Hepatocyte (in vitro differentiated cells): ENCODE data around the gene RABGAP1. TPM values are rescaled to one million over a fixed set of nuclear protein-coding genes. Genes with fewer than 3 reads are reported as not detected.

Source experiments
- DNase-seq: peaks from one replicate; pipeline ENCODE4 v3.0.0-alpha.2; 2016; ENCODE audit warnings: low spot score
- H2AFZ ChIP-seq: fragments of 200-600 bp; sonication (generic); 2 replicates; pipeline ENCODE4 v1.6.0; 2016; ENCODE audit warnings: antibody characterized with exemption, mild to moderate bottlenecking
- H3K27ac ChIP-seq: fragments of 200-600 bp; sonication (generic); 2 replicates; pipeline ENCODE4 v1.5.1; 2016; ENCODE audit warnings: mild to moderate bottlenecking
- H3K27me3 ChIP-seq: fragments of 200-600 bp; sonication (generic); 2 replicates; pipeline ENCODE4 v1.6.1; 2016
- H3K36me3 ChIP-seq: fragments of 200-600 bp; sonication (generic); replicated peaks from 2 replicates; pipeline ENCODE4 v1.5.1; 2016; ENCODE audit warnings: low read depth; ENCODE audit not compliant: insufficient read depth
- H3K4me1 ChIP-seq: fragments of 200-600 bp; sonication (generic); 2 replicates; pipeline ENCODE4 v1.5.1; 2016; ENCODE audit warnings: mild to moderate bottlenecking, moderate library complexity; ENCODE audit not compliant: insufficient read depth
- H3K4me2 ChIP-seq: fragments of 200-600 bp; sonication (generic); 2 replicates; pipeline ENCODE4 v1.6.0; 2016
- H3K4me3 ChIP-seq: fragments of 200-600 bp; sonication (generic); 2 replicates; pipeline ENCODE4 v1.5.1; 2016; ENCODE audit warnings: mild to moderate bottlenecking
- H3K79me2 ChIP-seq: fragments of 200-600 bp; sonication (generic); 2 replicates; pipeline ENCODE4 v1.6.0; 2017; ENCODE audit warnings: mild to moderate bottlenecking
- H3K9me2 ChIP-seq: fragments of 200-600 bp; sonication (generic); replicated peaks from 2 replicates; pipeline ENCODE4 v1.6.0; 2017; ENCODE audit warnings: mild to moderate bottlenecking; ENCODE audit not compliant: insufficient read depth
- H3K9me3 ChIP-seq: fragments of 200-600 bp; sonication (generic); 2 replicates; pipeline ENCODE4 v1.5.1; 2016; ENCODE audit warnings: low read depth, mild to moderate bottlenecking
- H4K20me1 ChIP-seq: fragments of 200-600 bp; sonication (generic); 2 replicates; pipeline ENCODE4 v1.6.0; 2016; ENCODE audit warnings: mild to moderate bottlenecking; ENCODE audit not compliant: insufficient read depth, poor library complexity, severe bottlenecking
- EZH2 ChIP-seq: fragments of 200-600 bp; sonication (generic); IDR thresholded peaks from 2 replicates; pipeline ENCODE4 v1.6.1; 2016; ENCODE audit warnings: antibody characterized with exemption, mild to moderate bottlenecking, borderline replicate concordance
- EZH2phosphoT487 ChIP-seq: fragments of 200-600 bp; sonication (generic); IDR thresholded peaks from one replicate; pipeline ENCODE4 v1.6.1; 2018; ENCODE audit warnings: antibody characterized with exemption, mild to moderate bottlenecking, low read depth, moderate library complexity; ENCODE audit not compliant: unreplicated experiment, severe bottlenecking
- WGBS: methylation state at CpG from one replicate; pipeline ENCODE4 v1.1.6; 2016; ENCODE audit warnings: low lambda C conversion rate; ENCODE audit errors: missing lambda C conversion rate; 5-methylcytosine and 5-hydroxymethylcytosine counted together
- polyA plus RNA-seq: library from polyadenylated mRNA; unstranded; fragments of >200 nt; fragmentation: Nextera tagmentation; extraction: Ambion mirVana; gene quantifications from 2 replicates; pipeline ENCODE4 v1.2.1, GENCODE V29; 2016
- total RNA-seq: library from RNA; depleted of rRNA; stranded (reverse); fragments of >200 nt; gene quantifications from 2 replicates; pipeline ENCODE4 v1.2.3, GENCODE V29; 2014
- TF ChIP-seq, protein P1 (sequence below): fragments of 200-600 bp; sonication (generic); IDR thresholded peaks from 2 replicates; pipeline ENCODE4 v1.5.1; 2016; ENCODE audit warnings: antibody characterized with exemption, mild to moderate bottlenecking; ENCODE audit not compliant: poor library complexity

Gene RABGAP1
- total and polyA plus RNA-seq, 2 experiments from 2014 or later: 26.8 to 58.4 TPM

DNA sequence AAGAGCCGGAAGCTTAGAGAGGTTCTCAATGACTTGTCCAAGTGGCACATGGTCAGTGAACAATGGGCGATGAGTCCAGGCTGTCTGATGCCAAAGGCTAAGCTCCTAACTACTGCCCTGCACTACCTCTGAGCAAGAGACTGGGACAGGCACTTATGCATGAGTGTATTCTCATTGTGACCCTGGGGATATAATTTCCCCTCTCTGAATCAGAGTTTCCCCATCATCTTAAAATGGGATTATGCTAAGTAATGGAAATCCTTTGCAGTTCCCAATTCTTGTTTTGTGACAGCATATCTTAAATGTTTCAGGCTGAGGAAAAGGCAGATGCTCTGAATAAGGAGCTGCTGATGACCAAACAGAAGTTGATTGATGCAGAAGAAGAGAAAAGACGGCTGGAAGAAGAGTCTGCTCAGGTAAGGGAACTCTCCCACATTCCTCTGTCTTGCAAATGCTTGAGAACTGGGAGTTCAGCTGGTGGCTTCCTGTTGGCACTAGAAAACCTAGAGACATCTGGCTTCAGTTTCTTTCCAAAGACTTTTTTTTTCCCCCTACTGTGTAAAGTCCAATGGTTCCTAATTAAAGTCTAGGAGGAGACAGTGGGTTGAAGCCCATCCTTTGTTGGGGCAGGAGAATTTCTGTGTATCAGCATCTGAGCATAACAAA lies 156.7 kb downstream of the RABGAP1 start:
- no peaks in the 10 kb centered on the region for H3K9me2 ChIP-seq
- H3K4me2 ChIP-seq: no peak overlapping the region
- WGBS: 97% methylated on average over 3 of the region's 3 CpGs
- peaks cover 6% of the 10 kb centered on the region for H3K4me1 ChIP-seq
- no peak for DNase-seq
- no peak overlapping the region for H3K4me3 ChIP-seq
- TF ChIP-seq, protein P1, sequence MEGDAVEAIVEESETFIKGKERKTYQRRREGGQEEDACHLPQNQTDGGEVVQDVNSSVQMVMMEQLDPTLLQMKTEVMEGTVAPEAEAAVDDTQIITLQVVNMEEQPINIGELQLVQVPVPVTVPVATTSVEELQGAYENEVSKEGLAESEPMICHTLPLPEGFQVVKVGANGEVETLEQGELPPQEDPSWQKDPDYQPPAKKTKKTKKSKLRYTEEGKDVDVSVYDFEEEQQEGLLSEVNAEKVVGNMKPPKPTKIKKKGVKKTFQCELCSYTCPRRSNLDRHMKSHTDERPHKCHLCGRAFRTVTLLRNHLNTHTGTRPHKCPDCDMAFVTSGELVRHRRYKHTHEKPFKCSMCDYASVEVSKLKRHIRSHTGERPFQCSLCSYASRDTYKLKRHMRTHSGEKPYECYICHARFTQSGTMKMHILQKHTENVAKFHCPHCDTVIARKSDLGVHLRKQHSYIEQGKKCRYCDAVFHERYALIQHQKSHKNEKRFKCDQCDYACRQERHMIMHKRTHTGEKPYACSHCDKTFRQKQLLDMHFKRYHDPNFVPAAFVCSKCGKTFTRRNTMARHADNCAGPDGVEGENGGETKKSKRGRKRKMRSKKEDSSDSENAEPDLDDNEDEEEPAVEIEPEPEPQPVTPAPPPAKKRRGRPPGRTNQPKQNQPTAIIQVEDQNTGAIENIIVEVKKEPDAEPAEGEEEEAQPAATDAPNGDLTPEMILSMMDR: no peak
- TF ChIP-seq EZH2phosphoT487: no peak
- TF ChIP-seq EZH2: no peak
- H3K27ac ChIP-seq: no peak overlapping the region
- no peaks in the 10 kb centered on the region for H3K27me3 ChIP-seq
- no peaks in the 10 kb centered on the region for H3K9me3 ChIP-seq
- no peak overlapping the region for H2AFZ ChIP-seq
- H3K79me2 ChIP-seq: peaks cover 6% of the 10 kb centered on the region
- H3K36me3 ChIP-seq: no peaks in the 10 kb centered on the region
- H4K20me1 ChIP-seq: no peaks in the 10 kb centered on the region

DNA sequence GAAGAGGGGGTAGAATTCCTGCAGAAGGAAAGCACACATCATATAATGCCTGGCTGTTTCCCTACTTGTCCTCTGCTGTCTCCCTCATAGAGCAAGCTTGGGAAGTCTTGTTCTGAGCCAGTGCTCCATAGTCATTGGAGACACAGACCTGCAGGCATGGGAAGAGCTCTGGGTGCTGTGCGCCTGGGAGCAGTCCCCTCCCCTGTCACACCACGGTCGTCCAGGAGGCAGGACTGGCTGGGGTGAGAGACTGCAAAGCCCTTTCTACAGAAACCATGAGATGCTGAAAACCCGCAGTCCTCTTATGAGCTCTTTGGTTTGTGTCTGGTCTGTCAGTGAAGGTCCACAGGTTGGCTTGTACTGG lies 157.3 kb downstream of the RABGAP1 start:
- Histone ChIP-seq H3K9me3 (no peaks in the 10 kb centered on the region), H3K4me1 (peaks cover 6% of the 10 kb centered on the region), H3K36me3 (no peaks in the 10 kb centered on the region), H3K4me3 (no peak overlapping the region), H3K27me3 (no peaks in the 10 kb centered on the region), H3K27ac (no peak overlapping the region), H4K20me1 (no peaks in the 10 kb centered on the region), H3K9me2 (no peaks in the 10 kb centered on the region), H2AFZ (no peak overlapping the region), H3K4me2 (no peak overlapping the region), H3K79me2 (peaks cover 6% of the 10 kb centered on the region)
- 69% methylated on average over 4 of the region's 4 CpGs for WGBS
- no peak for TF ChIP-seq EZH2phosphoT487
- TF ChIP-seq EZH2: no peak
- TF ChIP-seq, protein P1: no peak
- DNase-seq: no peak

DNA sequence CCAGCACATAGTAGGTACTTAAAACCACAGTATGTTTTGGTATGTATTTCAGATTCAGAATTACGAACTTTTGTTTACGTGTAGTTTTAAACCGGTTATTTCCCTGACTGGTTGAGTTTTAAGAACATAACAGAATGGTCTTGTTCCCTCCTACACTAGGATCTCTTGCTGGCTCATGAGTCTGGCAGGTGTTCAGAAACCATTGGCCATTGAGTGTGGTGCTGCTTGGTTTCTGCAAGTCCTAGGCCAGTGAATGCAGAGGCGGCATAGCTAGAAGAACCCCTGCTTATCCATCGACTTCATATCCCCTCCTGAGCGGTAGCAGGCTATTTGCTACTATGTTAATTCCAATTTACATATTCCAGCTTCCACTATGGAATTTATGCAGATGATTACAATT lies 158.2 kb downstream of the RABGAP1 start:
- H3K4me1 ChIP-seq: peaks cover 6% of the 10 kb centered on the region
- H3K27me3 ChIP-seq: no peaks in the 10 kb centered on the region
- peak overlapping the region; percentile 85 for H3K27ac ChIP-seq
- no peaks in the 10 kb centered on the region for H3K9me3 ChIP-seq
- H3K4me2 ChIP-seq: no peak overlapping the region
- no peak overlapping the region for H2AFZ ChIP-seq
- no peak for DNase-seq
- peaks cover 6% of the 10 kb centered on the region for H3K79me2 ChIP-seq
- no peaks in the 10 kb centered on the region for H3K9me2 ChIP-seq
- TF ChIP-seq EZH2 (no peak), EZH2phosphoT487 (no peak)
- TF ChIP-seq, protein P1: no peak
- no peak overlapping the region for H3K4me3 ChIP-seq
- no peaks in the 10 kb centered on the region for H3K36me3 ChIP-seq
- H4K20me1 ChIP-seq: no peaks in the 10 kb centered on the region
- 97% methylated on average over 6 of the region's 6 CpGs for WGBS
